Muscle of leg (tissue), 11 donors: ENCODE results near the gene IQSEC3. TPM values are rescaled to one million over a fixed set of nuclear protein-coding genes. Genes with fewer than 3 reads are reported as not detected.

ENCODE experiments used
- DNase-seq: peaks from one replicate; pipeline ENCODE4 v3.0.0; 2013
- H3K27ac ChIP-seq: one replicate; pipeline ENCODE4 v1.5.1; 2013; ENCODE audit warnings: mild to moderate bottlenecking, low read length, control low read depth
- H3K27me3 ChIP-seq: one replicate; pipeline ENCODE4 v1.6.1; 2013; ENCODE audit warnings: low read length; ENCODE audit not compliant: control insufficient read depth, insufficient read depth
- H3K36me3 ChIP-seq: one replicate; pipeline ENCODE4 v1.6.1; 2013; ENCODE audit warnings: low read length; ENCODE audit not compliant: control insufficient read depth, insufficient read depth
- H3K4me1 ChIP-seq: one replicate; pipeline ENCODE4 v1.6.1; 2013; ENCODE audit warnings: low read length; ENCODE audit not compliant: control insufficient read depth, insufficient read depth
- H3K4me3 ChIP-seq: one replicate; pipeline ENCODE4 v1.5.1; 2013; ENCODE audit warnings: low read length, control low read depth
- H3K9me3 ChIP-seq: replicated peaks from 2 replicates; pipeline ENCODE4 v1.6.1; 2013; ENCODE audit warnings: low read depth, low read length; ENCODE audit not compliant: control insufficient read depth
- WGBS: methylation state at CpG from one replicate; pipeline ENCODE4 v1.1.5; 2013; ENCODE audit warnings: missing lambda C conversion rate; ENCODE audit not compliant: insufficient coverage; 5-methylcytosine and 5-hydroxymethylcytosine counted together
- polyA plus RNA-seq, 8 donors: library from polyadenylated mRNA; unstranded; fragments of 120-200 nt; gene quantifications; one replicate each; pipeline versions ENCODE4 v1.2.1 to v1.2.3, GENCODE V29; 2013; ENCODE audit warnings: inconsistent platforms in 1 of 8, low replicate concordance in 1 of 8; ENCODE audit not compliant: insufficient read length in 8 of 8, insufficient read depth in 1 of 8
- total RNA-seq: library from RNA; stranded (reverse); fragments of 120-200 nt; gene quantifications from one replicate; pipeline ENCODE4 v1.2.4, GENCODE V29; 2013

The IQSEC3 gene
- total and polyA plus RNA-seq, 9 donors = 1.1 to 4.8 (median 2.9) TPM

GRCh38 chr12:148676-149416, 82.3 kb downstream of the IQSEC3 start:
- 75% methylated on average over 6 of the region's 18 CpGs for WGBS
- H3K27me3 ChIP-seq = peaks cover 7% of the 10 kb centered on the region
- no peak for DNase-seq
- no peak overlapping the region for H3K4me3 ChIP-seq
- no peak overlapping the region for H3K27ac ChIP-seq
- H3K4me1 ChIP-seq = peaks cover 17% of the 10 kb centered on the region
- H3K36me3 ChIP-seq = no peaks in the 10 kb centered on the region
- H3K9me3 ChIP-seq = no peaks in the 10 kb centered on the region

DNA sequence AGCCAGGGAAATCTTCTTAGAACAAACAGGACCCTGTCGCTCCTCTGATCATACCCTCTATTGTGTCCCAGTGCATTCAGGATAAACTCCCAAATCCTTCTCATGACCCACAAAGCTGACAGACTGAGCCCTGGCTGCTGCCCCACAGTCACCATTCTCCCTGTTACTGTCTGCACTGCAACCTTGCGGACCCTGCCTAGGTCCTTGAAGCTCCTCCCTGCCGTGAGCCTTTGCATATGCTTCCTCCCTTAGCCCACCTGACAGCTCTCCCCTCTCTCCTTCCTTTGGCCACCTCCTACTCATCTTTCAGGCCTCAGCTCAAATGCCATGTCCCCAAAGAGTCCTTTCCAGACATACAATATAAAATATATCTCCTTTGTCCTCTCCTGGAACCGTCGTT, 85.0 kb downstream of the IQSEC3 start:
- H3K36me3 ChIP-seq = no peaks in the 10 kb centered on the region
- H3K9me3 ChIP-seq = no peaks in the 10 kb centered on the region
- no peak overlapping the region for H3K4me3 ChIP-seq
- peaks cover 10% of the 10 kb centered on the region for H3K4me1 ChIP-seq
- WGBS = 70% methylated on average over 3 of the region's 5 CpGs
- H3K27ac ChIP-seq = no peak overlapping the region
- no peak for DNase-seq
- peaks cover 5% of the 10 kb centered on the region for H3K27me3 ChIP-seq

GRCh38 chr12:152440-152839, 85.9 kb downstream of the IQSEC3 start:
- Histone ChIP-seq H3K27me3 (peaks cover 7% of the 10 kb centered on the region), H3K4me1 (peaks cover 9% of the 10 kb centered on the region), H3K4me3 (no peak overlapping the region), H3K36me3 (no peaks in the 10 kb centered on the region), H3K27ac (no peak overlapping the region), H3K9me3 (no peaks in the 10 kb centered on the region)
- WGBS = 83% methylated on average over 1 of the region's 3 CpGs
- DNase-seq = no peak

DNA sequence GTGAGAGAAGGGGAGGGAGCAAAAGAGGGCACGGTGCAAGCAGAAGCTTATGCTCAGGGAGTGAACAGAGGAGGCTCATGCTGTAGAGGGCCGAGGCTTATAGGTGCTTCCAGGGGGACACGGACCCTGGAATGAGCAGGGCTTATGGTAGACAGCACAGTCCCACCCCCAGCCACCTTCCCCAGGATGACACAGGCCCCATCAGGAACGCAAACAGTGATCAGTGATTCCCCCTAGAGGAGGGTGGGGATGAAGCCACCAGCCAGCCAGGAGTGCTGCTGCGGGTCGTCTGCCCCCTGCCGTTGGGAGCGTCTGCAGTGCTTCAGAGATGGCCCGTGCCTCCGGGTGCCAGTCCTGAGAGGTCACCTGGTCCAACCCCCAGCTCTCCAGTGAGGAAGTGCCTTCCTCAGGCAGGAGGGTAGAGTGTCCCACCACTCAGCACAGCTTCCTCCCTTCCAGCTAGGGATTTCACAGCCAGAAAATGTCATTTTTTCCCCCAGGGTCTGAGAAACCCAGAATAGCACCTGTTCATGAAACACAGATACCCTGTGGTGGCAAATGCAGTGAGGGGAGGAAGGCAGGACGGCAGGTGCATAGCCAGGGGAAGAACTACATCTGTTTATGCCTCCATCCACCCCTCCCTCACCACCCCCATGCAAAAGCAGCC, 86.6 kb downstream of the IQSEC3 start:
- no peak overlapping the region for H3K27ac ChIP-seq
- H3K9me3 ChIP-seq = no peaks in the 10 kb centered on the region
- peaks cover 7% of the 10 kb centered on the region for H3K27me3 ChIP-seq
- no peak overlapping the region for H3K4me3 ChIP-seq
- 40% methylated on average over 1 of the region's 11 CpGs for WGBS
- DNase-seq = peak; percentile 47
- no peaks in the 10 kb centered on the region for H3K36me3 ChIP-seq
- H3K4me1 ChIP-seq = peaks cover 8% of the 10 kb centered on the region

GRCh38 chr12:154058-154457, 87.5 kb downstream of the IQSEC3 start:
- H3K27ac ChIP-seq = no peak overlapping the region
- H3K9me3 ChIP-seq = no peaks in the 10 kb centered on the region
- peaks cover 8% of the 10 kb centered on the region for H3K4me1 ChIP-seq
- WGBS = 63% methylated on average over 12 of the region's 12 CpGs
- H3K36me3 ChIP-seq = no peaks in the 10 kb centered on the region
- DNase-seq = no peak
- H3K4me3 ChIP-seq = no peak overlapping the region
- peaks cover 7% of the 10 kb centered on the region for H3K27me3 ChIP-seq

DNA sequence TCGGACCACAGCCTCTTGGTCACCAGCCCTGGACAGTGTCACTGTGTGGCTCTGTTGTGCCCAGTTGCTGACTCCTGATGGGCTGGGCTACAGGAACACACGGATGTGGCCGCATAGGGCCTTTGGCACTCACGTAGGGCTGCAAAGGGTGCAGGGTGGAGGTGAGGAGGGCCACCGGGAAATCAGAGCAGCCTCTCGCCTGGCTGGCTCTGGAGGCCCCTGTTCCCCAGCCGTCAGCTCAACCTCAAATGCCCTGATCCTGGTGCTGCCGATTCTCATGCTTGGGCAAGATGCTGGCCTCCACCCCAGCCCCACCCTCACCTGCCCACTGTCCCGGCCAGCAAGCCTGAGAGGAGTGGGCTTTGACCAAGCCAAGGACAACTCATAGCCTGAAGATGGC, 88.4 kb downstream of the IQSEC3 start:
- H3K27me3 ChIP-seq = peaks cover 7% of the 10 kb centered on the region
- 78% methylated on average over 4 of the region's 9 CpGs for WGBS
- no peak for DNase-seq
- H3K9me3 ChIP-seq = no peaks in the 10 kb centered on the region
- H3K4me1 ChIP-seq = peaks cover 8% of the 10 kb centered on the region
- H3K4me3 ChIP-seq = no peak overlapping the region
- no peak overlapping the region for H3K27ac ChIP-seq
- H3K36me3 ChIP-seq = no peaks in the 10 kb centered on the region

DNA sequence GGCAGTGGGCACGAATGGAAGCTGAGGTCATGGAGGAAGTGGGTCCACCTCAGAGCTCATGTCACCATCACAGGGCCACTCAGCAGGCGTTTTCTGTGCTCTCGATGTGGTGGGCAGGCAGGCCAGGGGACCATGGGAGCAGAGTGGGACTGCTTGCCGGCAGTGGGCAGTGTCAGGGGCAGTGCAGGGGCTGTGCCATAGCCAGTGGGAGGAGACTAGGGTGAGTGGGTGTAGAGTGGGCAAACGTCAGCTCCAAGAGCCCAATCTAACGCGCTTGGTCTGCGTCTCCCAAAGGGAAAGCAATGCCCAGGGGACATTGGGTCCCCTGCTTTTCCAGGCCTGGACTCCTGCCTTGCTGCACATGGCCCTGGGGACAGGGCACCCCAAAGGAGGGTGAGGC, 89.1 kb downstream of the IQSEC3 start:
- Histone ChIP-seq H3K4me3 (no peak overlapping the region), H3K36me3 (no peaks in the 10 kb centered on the region), H3K4me1 (peaks cover 8% of the 10 kb centered on the region), H3K27me3 (peaks cover 7% of the 10 kb centered on the region), H3K9me3 (no peaks in the 10 kb centered on the region), H3K27ac (no peak overlapping the region)
- DNase-seq = no peak
- WGBS = 72% methylated on average over 7 of the region's 8 CpGs

- Histone ChIP-seq H3K27ac (no peak overlapping the region), H3K27me3 (peaks cover 10% of the 10 kb centered on the region), H3K4me1 (peaks cover 8% of the 10 kb centered on the region), H3K4me3 (no peak overlapping the region), H3K36me3 (no peaks in the 10 kb centered on the region), H3K9me3 (no peaks in the 10 kb centered on the region)
- DNase-seq = no peak
- whole genome bisulfite sequencing = 92% methylated on average over 4 of the region's 13 CpGs
These were observed 90.4 kb downstream of the IQSEC3 start for GRCh38 chr12:156945-157344.

- H3K27me3 ChIP-seq = peaks cover 7% of the 10 kb centered on the region
- no peaks in the 10 kb centered on the region for H3K36me3 ChIP-seq
- H3K4me3 ChIP-seq = no peak overlapping the region
- H3K9me3 ChIP-seq = no peaks in the 10 kb centered on the region
- 90% methylated on average over 12 of the region's 12 CpGs for WGBS
- H3K4me1 ChIP-seq = peaks cover 8% of the 10 kb centered on the region
- DNase-seq = no peak
- no peak overlapping the region for H3K27ac ChIP-seq
These were observed 91.1 kb downstream of the IQSEC3 start for GRCh38 chr12:157644-158043.

GRCh38 chr12:159156-159782, 92.7 kb downstream of the IQSEC3 start:
- Histone ChIP-seq H3K36me3 (no peaks in the 10 kb centered on the region), H3K27ac (no peak overlapping the region), H3K4me1 (no peaks in the 10 kb centered on the region), H3K27me3 (peaks cover 5% of the 10 kb centered on the region), H3K4me3 (no peak overlapping the region), H3K9me3 (no peaks in the 10 kb centered on the region)
- no peak for DNase-seq
- 62% methylated on average over 6 of the region's 7 CpGs for WGBS
